ENCODE results near the gene WSCD1. TPM values are rescaled to one million over a fixed set of nuclear protein-coding genes. Genes with fewer than 3 reads are reported as not detected.

Gene WSCD1
- total RNA-seq, 2 donors from 2014 or later: 19.5 to 22.3 TPM

- no peak overlapping the region for H3K27ac ChIP-seq
- H3K4me3 ChIP-seq: no peak overlapping the region
- no peak for TF ChIP-seq CTCF (IDR thresholded peaks at IDR 0.05)
- no peak for DNase-seq
- peaks cover 5% of the 10 kb centered on the region for H3K4me1 ChIP-seq
- intact Hi-C loops (cut with DNase I): no loop called here
- no peaks in the 10 kb centered on the region for H3K9me3 ChIP-seq
- H3K36me3 ChIP-seq: no peaks in the 10 kb centered on the region
- H3K9ac ChIP-seq (ENCODE audit: low read depth in 2 of 2, low read length in 2 of 2): no peak overlapping the region
- no peaks in the 10 kb centered on the region for H3K27me3 ChIP-seq
These were observed 30.8 kb downstream of the WSCD1 start for GRCh38 chr17:6100891-6101500.

- Histone ChIP-seq H3K4me3 (no peak overlapping the region), H3K27ac (peak overlapping the region; percentile 66), H3K9ac (ENCODE audit: low read depth in 2 of 2, low read length in 2 of 2) (no peak overlapping the region), H3K4me1 (peaks cover 5% of the 10 kb centered on the region), H3K27me3 (no peaks in the 10 kb centered on the region), H3K9me3 (no peaks in the 10 kb centered on the region), H3K36me3 (no peaks in the 10 kb centered on the region)
- no peak for DNase-seq
- no peak for TF ChIP-seq CTCF (IDR thresholded peaks at IDR 0.05)
- intact Hi-C loops (cut with DNase I): no loop called here
These were observed 31.5 kb downstream of the WSCD1 start for GRCh38 chr17:6101706-6102105.

DNA sequence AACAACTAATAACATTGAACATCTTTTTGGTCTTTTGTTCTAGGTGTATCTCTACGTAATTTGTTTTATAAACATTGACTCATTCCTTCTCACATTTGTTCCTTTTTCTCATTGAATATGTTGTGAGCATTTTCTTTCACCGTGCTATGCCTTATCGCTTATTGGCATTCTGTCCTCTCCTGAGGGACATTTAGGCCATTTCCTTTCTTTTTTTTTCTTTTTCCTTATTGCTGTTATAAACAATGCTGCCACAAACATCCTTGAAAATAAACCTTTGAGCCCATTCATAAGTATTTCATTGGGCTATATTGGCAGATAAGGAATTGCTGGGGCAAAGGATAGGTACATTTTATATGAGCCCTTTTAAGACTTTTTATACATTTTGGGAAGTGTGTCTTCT lies 32.4 kb downstream of the WSCD1 start:
- Histone ChIP-seq H3K4me1 (peaks cover 5% of the 10 kb centered on the region), H3K27ac (peak overlapping the region; percentile 66), H3K27me3 (no peaks in the 10 kb centered on the region), H3K36me3 (no peaks in the 10 kb centered on the region), H3K9me3 (no peaks in the 10 kb centered on the region), H3K9ac (ENCODE audit: low read depth in 2 of 2, low read length in 2 of 2) (no peak overlapping the region), H3K4me3 (no peak overlapping the region)
- DNase-seq: no peak
- intact Hi-C loops (cut with DNase I): no loop called here
- TF ChIP-seq CTCF (IDR thresholded peaks at IDR 0.05): no peak

DNA sequence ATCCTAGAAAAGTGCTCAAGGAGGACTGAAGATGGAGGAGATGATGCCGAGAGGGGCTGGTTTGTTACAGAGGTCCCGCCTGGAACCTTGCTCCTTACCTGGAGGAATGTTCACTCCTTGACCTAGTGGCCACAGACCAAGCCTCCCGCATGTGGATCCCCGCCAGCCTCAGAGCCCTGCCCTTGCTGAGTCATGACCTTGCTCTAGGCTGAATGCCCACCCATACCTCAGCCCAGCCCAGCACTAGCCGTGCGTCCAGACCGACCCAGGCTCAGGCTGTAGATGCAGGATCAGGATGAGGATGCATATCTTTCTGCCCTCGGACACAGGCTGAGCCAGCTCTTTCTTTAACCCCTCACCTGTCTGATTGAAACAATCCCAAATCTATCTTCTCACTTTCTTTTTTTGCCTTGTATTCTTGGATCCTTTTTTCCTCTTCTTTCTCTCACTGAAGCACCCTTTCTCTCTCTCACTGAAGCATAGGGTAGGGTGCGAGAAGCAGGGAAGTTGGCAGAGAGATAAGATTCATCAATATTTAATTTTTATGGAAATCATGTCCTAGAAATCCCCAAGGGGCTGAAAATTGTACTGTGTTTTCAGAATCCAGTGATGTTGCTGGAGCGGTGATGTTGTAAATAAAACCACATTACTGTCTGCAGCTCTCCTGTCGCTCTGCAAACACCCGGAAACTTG lies 34.9 kb downstream of the WSCD1 start:
- H3K27ac ChIP-seq: peak overlapping the region; percentile 63
- H3K36me3 ChIP-seq: no peaks in the 10 kb centered on the region
- no peaks in the 10 kb centered on the region for H3K9me3 ChIP-seq
- peaks cover 5% of the 10 kb centered on the region for H3K4me1 ChIP-seq
- DNase-seq: peak; percentile 62
- H3K27me3 ChIP-seq: no peaks in the 10 kb centered on the region
- intact Hi-C loops (cut with DNase I): no loop called here
- no peak overlapping the region for H3K4me3 ChIP-seq
- no peak for TF ChIP-seq CTCF (IDR thresholded peaks at IDR 0.05)
- H3K9ac ChIP-seq (ENCODE audit: low read depth in 2 of 2, low read length in 2 of 2): peak overlapping the region in 1 of 2 donors; percentile 8

DNA sequence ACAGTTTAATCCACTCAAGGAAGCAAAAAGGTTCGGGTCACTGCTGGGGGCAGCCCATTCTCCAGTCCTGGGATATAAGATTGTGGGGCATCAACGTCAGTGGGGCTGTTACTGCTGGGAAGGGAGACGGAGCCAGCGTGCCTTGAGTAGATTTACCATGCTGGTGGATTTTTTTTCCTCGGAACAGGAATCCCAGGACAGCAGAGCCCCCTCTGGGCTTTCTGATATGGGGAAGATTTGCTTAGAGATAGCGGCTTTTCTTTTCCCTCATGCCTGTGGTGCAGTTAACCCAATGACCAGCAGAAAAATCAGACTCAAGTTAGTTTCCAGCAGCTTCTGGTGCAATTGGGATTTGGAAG lies 35.4 kb downstream of the WSCD1 start:
- peaks cover 5% of the 10 kb centered on the region for H3K4me1 ChIP-seq
- no peak for TF ChIP-seq CTCF (IDR thresholded peaks at IDR 0.05)
- no peak overlapping the region for H3K4me3 ChIP-seq
- no peak overlapping the region for H3K9ac ChIP-seq (ENCODE audit: low read depth in 2 of 2, low read length in 2 of 2)
- no peaks in the 10 kb centered on the region for H3K36me3 ChIP-seq
- peak overlapping the region; percentile 63 for H3K27ac ChIP-seq
- DNase-seq: no peak
- intact Hi-C loops (cut with DNase I): no loop called here
- H3K9me3 ChIP-seq: no peaks in the 10 kb centered on the region
- no peaks in the 10 kb centered on the region for H3K27me3 ChIP-seq
